Mucosa of descending colon (tissue), 3 donors: ENCODE data around the gene WDR12. TPM values are rescaled to one million over a fixed set of nuclear protein-coding genes. Genes with fewer than 3 reads are reported as not detected.

Experiments used
- ATAC-seq: fragments of 200-7000 bp; cut with Tn5 transposase; one replicate; pipeline ENCODE4 v1.9.1; 2020; ENCODE audit warnings: mild to moderate bottlenecking, moderate library complexity
- DNase-seq, 3 donors: peaks; one replicate each; pipeline ENCODE4 v3.0.0-alpha.2; 2020
- H3K36me3 ChIP-seq: fragments of 200-600 bp; one replicate; pipeline ENCODE4 v1.8.0; 2021; ENCODE audit warnings: low read depth, mild to moderate bottlenecking
- H3K4me1 ChIP-seq: fragments of 200-600 bp; one replicate; pipeline ENCODE4 v1.8.0; 2021; ENCODE audit warnings: low read depth, mild to moderate bottlenecking
- H3K4me3 ChIP-seq: fragments of 200-600 bp; one replicate; pipeline ENCODE4 v1.8.0; 2021; ENCODE audit warnings: mild to moderate bottlenecking
- H3K9me3 ChIP-seq: fragments of 200-600 bp; one replicate; pipeline ENCODE4 v1.8.0; 2021; ENCODE audit warnings: mild to moderate bottlenecking
- CTCF ChIP-seq: fragments of 200-600 bp; IDR thresholded peaks from one replicate; pipeline ENCODE4 v1.8.0; 2022; ENCODE audit warnings: antibody characterized with exemption, mild to moderate bottlenecking
- intact Hi-C, 2 donors: fragments of 100-400 bp; cut with DNase I in 1 of 2; cut with micrococcal nuclease in 1 of 2; formaldehyde crosslinking; loops; one replicate each; pipeline versions ENCODE4 v1.11.0 to v1.11.1; 2022; cut with DNase I, micrococcal nuclease
- total RNA-seq, 3 donors: library from RNA; stranded (reverse); fragmentation: NEBNext Ultra II Directional in 2 of 3; extraction: Animal tissue kit (Norgen Biotek cat#: 25700) in 2 of 3; gene quantifications; one replicate each; pipeline versions ENCODE4 v1.2.1 to v1.2.4, GENCODE V29; 2021 to 2023
- donor health status: DM: no; HTN: no; CAD: no; lungs with moderate emphysema.
- donor health status: DM: no; HTN: no; CAD: no.
- donor health status: DM: no; HTN: yes; CAD: no.

Gene WDR12
- total RNA-seq, 3 donors from 2014 or later, result 30.4 to 44.3 (median 32.8) TPM

DNA sequence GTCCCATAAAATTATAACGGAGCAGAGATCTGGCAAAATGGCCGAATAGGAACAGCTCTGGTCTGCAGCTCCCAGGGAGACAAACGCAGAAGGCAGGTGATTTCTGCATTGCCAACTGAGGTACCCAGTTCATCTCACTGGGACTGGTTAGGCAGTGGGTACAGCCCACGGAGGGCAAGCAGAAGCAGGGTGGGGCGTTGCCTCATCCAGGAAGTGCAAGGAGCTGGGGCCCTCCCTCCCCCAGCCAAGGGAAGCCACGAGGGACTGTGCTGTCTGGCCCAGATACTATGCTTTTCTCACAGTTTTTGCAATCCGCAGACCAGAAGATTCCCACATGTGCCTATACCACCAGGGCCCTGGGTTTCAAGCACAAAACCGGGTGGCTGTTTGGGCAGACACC lies 62.7 kb downstream of the WDR12 start:
- H3K4me3 ChIP-seq, result no peak overlapping the region
- TF ChIP-seq CTCF, result no peak
- H3K9me3 ChIP-seq, result no peaks in the 10 kb centered on the region
- no peak for ATAC-seq
- intact Hi-C loops, result no loop called here
- no peaks in the 10 kb centered on the region for H3K4me1 ChIP-seq
- no peaks in the 10 kb centered on the region for H3K36me3 ChIP-seq
- DNase-seq, result no peak

- no peak for DNase-seq
- intact Hi-C loops, result no loop called here
- ATAC-seq, result no peak
- TF ChIP-seq CTCF, result no peak
- H3K9me3 ChIP-seq, result no peaks in the 10 kb centered on the region
- no peak overlapping the region for H3K4me3 ChIP-seq
- no peaks in the 10 kb centered on the region for H3K4me1 ChIP-seq
- no peaks in the 10 kb centered on the region for H3K36me3 ChIP-seq
Measured at GRCh38 chr2:202847693-202848524, 63.6 kb downstream of the WDR12 start.

- no peaks in the 10 kb centered on the region for H3K9me3 ChIP-seq
- no peak overlapping the region for H3K4me3 ChIP-seq
- TF ChIP-seq CTCF, result no peak
- H3K36me3 ChIP-seq, result no peaks in the 10 kb centered on the region
- intact Hi-C loops, result no loop called here
- DNase-seq, result no peak
- no peak for ATAC-seq
- no peaks in the 10 kb centered on the region for H3K4me1 ChIP-seq
Measured at GRCh38 chr2:202844656-202845055, 66.8 kb downstream of the WDR12 start.

DNA sequence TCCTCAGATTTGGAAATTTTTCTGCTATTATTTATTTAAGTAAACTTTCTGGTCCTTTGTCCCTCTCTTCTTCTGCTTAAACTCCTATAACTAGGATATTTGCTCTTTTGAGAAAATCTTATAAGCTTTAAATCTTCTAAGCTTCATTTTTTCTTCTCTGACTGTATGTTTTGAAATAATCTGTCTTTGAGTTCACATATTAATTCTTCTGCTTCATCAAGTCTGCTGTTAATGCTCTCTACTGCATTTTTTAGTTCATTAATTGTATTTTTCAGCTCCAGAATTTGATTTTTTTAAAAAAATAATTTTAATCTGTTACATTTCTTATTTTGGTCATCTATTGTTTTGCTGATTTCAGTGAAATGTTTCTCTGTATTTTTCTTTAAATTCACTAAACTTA lies 68.8 kb downstream of the WDR12 start:
- ATAC-seq, result no peak
- Histone ChIP-seq H3K4me3 (no peak overlapping the region), H3K9me3 (no peaks in the 10 kb centered on the region), H3K36me3 (no peaks in the 10 kb centered on the region), H3K4me1 (no peaks in the 10 kb centered on the region)
- intact Hi-C loops, result no loop called here
- TF ChIP-seq CTCF, result no peak
- DNase-seq, result no peak

DNA sequence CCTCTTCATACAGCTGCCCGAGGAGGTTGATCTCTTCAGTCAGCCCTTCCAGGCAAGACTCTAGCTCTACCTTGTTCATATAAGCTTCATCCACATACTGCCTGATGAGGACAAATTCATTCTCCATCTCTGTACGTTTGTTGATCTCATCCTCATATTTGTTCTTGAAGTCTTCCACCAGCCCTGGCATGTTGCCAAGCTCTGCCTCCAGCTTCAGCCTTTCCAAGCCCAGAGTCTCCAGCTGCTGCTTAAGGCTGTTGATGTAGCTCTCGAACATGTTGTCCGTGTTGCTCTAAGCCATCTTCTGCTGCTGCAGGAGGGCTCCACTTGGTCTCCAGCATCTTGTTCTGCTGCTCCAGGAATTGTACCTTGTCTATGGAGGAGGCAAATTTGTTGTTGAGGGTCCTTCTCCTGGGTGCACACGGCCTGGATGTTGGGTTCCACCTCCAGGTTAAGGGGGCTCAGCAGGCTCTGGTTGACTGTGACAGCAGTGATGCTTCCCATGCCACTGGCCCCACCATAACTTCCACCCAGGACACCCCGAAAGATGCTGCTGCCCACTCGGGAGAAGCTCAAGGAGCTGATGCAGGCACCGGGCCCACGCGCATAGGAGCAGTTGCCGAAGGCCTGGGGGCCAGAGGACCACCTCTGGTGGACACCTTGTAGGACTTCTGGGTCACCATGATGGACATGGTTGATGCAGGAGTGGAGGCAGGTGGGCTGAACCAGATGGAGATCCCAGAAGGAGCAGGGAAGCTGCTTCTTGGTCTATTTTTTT lies 70.2 kb downstream of the WDR12 start:
- ATAC-seq (no peak), DNase-seq (no peak)
- Histone ChIP-seq H3K9me3 (no peaks in the 10 kb centered on the region), H3K4me3 (no peak overlapping the region), H3K36me3 (no peaks in the 10 kb centered on the region), H3K4me1 (no peaks in the 10 kb centered on the region)
- intact Hi-C loops, result no loop called here
- TF ChIP-seq CTCF, result no peak
